PC-3 (cell line): ENCODE results near the gene TSHZ2. TPM values are rescaled to one million over a fixed set of nuclear protein-coding genes. Genes with fewer than 3 reads are reported as not detected.

ENCODE experiments used
- ATAC-seq: fragments of 200-7000 bp; cut with Tn5 transposase; 2 replicates; pipeline ENCODE4 v1.9.1; 2020; ENCODE audit warnings: mild to moderate bottlenecking, moderate library complexity
- BruUV-seq: library from RNA; stranded (reverse); fragments of 400-500 nt; replicated peaks from 2 replicates; lab custom pipeline; 2021; lab: Mats Ljungman, UMichigan
- CTCF ChIA-PET: fragments of 300-600 bp; sonication (Branson Sonifier 250); formaldehyde crosslinking; loops from one replicate; lab custom pipeline; 2022; ENCODE audit warnings: antibody characterized with exemption; lab: Charles Lee
- POLR2A ChIA-PET: fragments of 300-600 bp; sonication (Branson Sonifier 250); formaldehyde crosslinking; loops from one replicate; lab custom pipeline; 2022; ENCODE audit warnings: antibody characterized with exemption; ENCODE audit not compliant: unreplicated experiment; lab: Charles Lee
- DNase-seq: peaks from one replicate; pipeline ENCODE4 v3.0.0-alpha.2; 2015
- H2AFZ ChIP-seq: fragments of 300-600 bp; sonication (generic); 2 replicates; pipeline ENCODE4 v1.6.0; 2016; ENCODE audit warnings: antibody characterized with exemption, low read length
- H3F3A ChIP-seq: fragments of 300-600 bp; sonication (generic); one replicate; pipeline ENCODE4 v1.6.0; 2017; ENCODE audit warnings: antibody characterized with exemption, low read length, control low read depth, mild to moderate bottlenecking; ENCODE audit not compliant: unreplicated experiment
- H3K27ac ChIP-seq: fragments of 300-600 bp; sonication (generic); 2 replicates; pipeline ENCODE4 v1.5.1; 2016; ENCODE audit warnings: mild to moderate bottlenecking, low read length
- H3K27me3 ChIP-seq: fragments of 300-600 bp; sonication (generic); 2 replicates; pipeline ENCODE4 v1.6.1; 2016; ENCODE audit warnings: low read length, mixed read lengths
- H3K36me3 ChIP-seq: fragments of 300-600 bp; sonication (generic); 2 replicates; pipeline ENCODE4 v1.6.1; 2016; ENCODE audit warnings: low read depth, mixed run types, low read length, mixed read lengths
- H3K4me1 ChIP-seq: fragments of 300-600 bp; sonication (generic); 2 replicates; pipeline ENCODE4 v1.5.1; 2016; ENCODE audit warnings: low read length; ENCODE audit not compliant: insufficient read depth
- H3K4me2 ChIP-seq: fragments of 300-600 bp; sonication (generic); 2 replicates; pipeline ENCODE4 v1.6.0; 2016; ENCODE audit warnings: low read length
- H3K4me3 ChIP-seq: fragments of 300-600 bp; sonication (generic); 2 replicates; pipeline ENCODE4 v1.5.1; 2016; ENCODE audit warnings: mild to moderate bottlenecking, low read length, mixed read lengths
- H3K79me2 ChIP-seq: fragments of 300-600 bp; sonication (generic); 2 replicates; pipeline ENCODE4 v1.6.1; 2017; ENCODE audit warnings: low read length, mixed read lengths
- H3K9ac ChIP-seq: fragments of 300-600 bp; sonication (generic); 2 replicates; pipeline ENCODE4 v1.6.0; 2016; ENCODE audit warnings: mild to moderate bottlenecking, low read length
- H3K9me2 ChIP-seq: fragments of 300-600 bp; sonication (generic); replicated peaks from 2 replicates; pipeline ENCODE4 v1.6.1; 2016; ENCODE audit warnings: mixed run types, low read length, mixed read lengths
- H3K9me3 ChIP-seq: fragments of 300-600 bp; sonication (generic); 2 replicates; pipeline ENCODE4 v1.6.1; 2016; ENCODE audit warnings: low read length, mixed read lengths
- H4K20me1 ChIP-seq: fragments of 300-600 bp; sonication (generic); 2 replicates; pipeline ENCODE4 v1.6.1; 2016; ENCODE audit warnings: low read length, mixed read lengths
- CTCF ChIP-seq: fragments of 300-600 bp; sonication (generic); conservative IDR thresholded peaks from 2 replicates; pipeline ENCODE4 v1.5.1; 2017; ENCODE audit warnings: antibody characterized with exemption, low read depth, mild to moderate bottlenecking, low read length
- EZH2 ChIP-seq: fragments of 300-600 bp; sonication (generic); IDR thresholded peaks from one replicate; pipeline ENCODE4 v1.6.1; 2017; ENCODE audit warnings: antibody characterized with exemption, mild to moderate bottlenecking, low read length; ENCODE audit not compliant: unreplicated experiment
- EZH2phosphoT487 ChIP-seq: fragments of 300-600 bp; sonication (generic); IDR thresholded peaks from 2 replicates; pipeline ENCODE4 v1.6.1; 2018; ENCODE audit warnings: mild to moderate bottlenecking, antibody characterized with exemption, low read length, borderline replicate concordance
- intact Hi-C: fragments of 100-400 bp; cut with micrococcal nuclease; formaldehyde crosslinking; loops from 2 replicates; pipeline ENCODE4 v1.9.0; 2023
- total RNA-seq: library from RNA; depleted of rRNA; stranded (reverse); fragments of >200 nt; gene quantifications from 2 replicates; pipeline ENCODE4 v1.2.3, GENCODE V29; 2014

Gene TSHZ2
- total RNA-seq, 1 experiment from 2014 or later, result not detected

GRCh38 chr20:53214392-53214791 is 242.2 kb downstream of the TSHZ2 start:
- Histone ChIP-seq H3K27ac (no peak overlapping the region), H3K9me3 (no peaks in the 10 kb centered on the region), H2AFZ (no peak overlapping the region), H3F3A (no peaks in the 10 kb centered on the region), H3K4me1 (no peaks in the 10 kb centered on the region), H3K27me3 (peaks cover 89% of the 10 kb centered on the region), H3K36me3 (no peaks in the 10 kb centered on the region), H4K20me1 (no peaks in the 10 kb centered on the region), H3K4me3 (no peak overlapping the region), H3K9ac (no peak overlapping the region), H3K79me2 (no peaks in the 10 kb centered on the region), H3K9me2 (no peaks in the 10 kb centered on the region), H3K4me2 (no peak overlapping the region)
- POLR2A ChIA-PET, result no interaction called here
- no peak for TF ChIP-seq EZH2
- TF ChIP-seq EZH2phosphoT487, result no peak
- no peak for TF ChIP-seq CTCF
- DNase-seq (no peak), ATAC-seq (no peak)
- CTCF ChIA-PET, result no interaction called here
- no TSS peak for BruUV-seq
- intact Hi-C loops, result loop anchor here (10.0 kb wide), 2 partner anchors 900 to 970 kb away; no protein-coding TSS in a partner anchor

DNA sequence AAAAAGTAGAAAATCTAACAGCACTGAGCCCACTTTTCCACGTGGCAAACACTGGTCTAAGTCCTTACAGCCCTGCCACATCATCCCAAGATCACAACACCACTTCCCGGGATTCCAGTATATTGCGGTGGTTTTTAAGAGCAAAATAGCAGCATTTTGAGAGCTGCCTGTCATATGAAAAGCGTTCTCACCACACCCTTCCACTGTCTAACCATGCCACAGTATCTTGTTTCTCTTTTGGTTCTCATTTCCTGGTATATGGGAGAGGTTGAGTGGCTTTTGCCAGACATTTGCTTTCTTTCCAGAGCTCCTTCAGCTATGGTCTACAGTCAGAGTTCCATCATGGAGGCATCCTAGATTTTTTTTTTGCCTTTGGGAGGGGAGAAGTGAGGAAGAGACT is 243.0 kb downstream of the TSHZ2 start:
- Histone ChIP-seq H3K27ac (no peak overlapping the region), H3K9ac (no peak overlapping the region), H3K9me3 (no peaks in the 10 kb centered on the region), H3K4me3 (no peak overlapping the region), H3K9me2 (no peaks in the 10 kb centered on the region), H3K79me2 (no peaks in the 10 kb centered on the region), H4K20me1 (no peaks in the 10 kb centered on the region), H3K4me2 (no peak overlapping the region), H2AFZ (no peak overlapping the region), H3K4me1 (no peaks in the 10 kb centered on the region), H3K27me3 (peaks cover 85% of the 10 kb centered on the region), H3F3A (no peaks in the 10 kb centered on the region), H3K36me3 (no peaks in the 10 kb centered on the region)
- ATAC-seq (no peak), DNase-seq (no peak)
- BruUV-seq, result no TSS peak
- intact Hi-C loops, result loop anchor here (10.0 kb wide), 2 partner anchors 900 to 970 kb away; no protein-coding TSS in a partner anchor
- ChIA-PET CTCF (no interaction called here), POLR2A (no interaction called here)
- no peak for TF ChIP-seq EZH2phosphoT487
- TF ChIP-seq EZH2, result no peak
- TF ChIP-seq CTCF, result no peak

DNA sequence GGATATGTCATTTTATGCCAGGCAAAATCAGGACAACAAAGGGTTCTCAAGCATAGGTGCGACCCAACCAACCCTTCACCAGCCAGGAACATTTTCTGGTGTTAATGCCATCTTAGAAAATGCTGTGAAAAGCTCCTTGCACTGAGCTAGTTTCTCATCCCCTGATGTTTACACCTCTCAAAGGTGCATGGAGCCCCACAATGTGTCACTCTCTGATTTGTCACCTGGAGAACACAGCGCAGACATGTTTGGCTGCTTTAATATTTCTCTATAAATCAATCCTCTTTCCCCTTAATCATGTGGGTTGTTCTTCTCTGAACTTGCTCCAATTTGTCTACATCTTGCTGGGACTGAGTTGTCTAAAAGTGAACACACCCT is 244.3 kb downstream of the TSHZ2 start:
- Histone ChIP-seq H3K9ac (no peak overlapping the region), H4K20me1 (no peaks in the 10 kb centered on the region), H3K27ac (no peak overlapping the region), H3K4me1 (no peaks in the 10 kb centered on the region), H3K27me3 (peaks cover 82% of the 10 kb centered on the region), H3K4me3 (no peak overlapping the region), H3K9me3 (no peaks in the 10 kb centered on the region), H3F3A (no peaks in the 10 kb centered on the region), H3K9me2 (no peaks in the 10 kb centered on the region), H3K36me3 (no peaks in the 10 kb centered on the region), H2AFZ (peak overlapping the region; percentile 34; the same call in 1 of the 2 replicates), H3K79me2 (no peaks in the 10 kb centered on the region), H3K4me2 (peak overlapping the region; percentile 27; the same call in 1 of the 2 replicates)
- intact Hi-C loops, result loop anchor here (10.0 kb wide), 2 partner anchors 902 to 972 kb away; no protein-coding TSS in a partner anchor
- CTCF ChIA-PET, result no interaction called here
- BruUV-seq, result no TSS peak
- DNase-seq, result no peak
- POLR2A ChIA-PET, result no interaction called here
- TF ChIP-seq EZH2phosphoT487 (no peak), CTCF (no peak), EZH2 (no peak)
- no peak for ATAC-seq
